GM12878 (cell line): ENCODE results near the gene POLR2L. TPM values are rescaled to one million over a fixed set of nuclear protein-coding genes. Genes with fewer than 3 reads are reported as not detected.
A peak's percentile ranks its signal among the peaks of the same experiment; 100 is the strongest.

Experiments used
- ATAC-seq: fragments of 200-7000 bp; cut with Tn5 transposase; 3 replicates; pipeline ENCODE4 v1.9.1; 2020; ENCODE audit warnings: mild to moderate bottlenecking, moderate library complexity
- BruUV-seq: library from RNA; stranded (reverse); fragments of 400-500 nt; replicated peaks from 2 replicates; lab custom pipeline; 2021; lab: Mats Ljungman, UMichigan
- CTCF ChIA-PET: fragments of 300-600 bp; sonication (Branson Sonifier 250); formaldehyde crosslinking; extraction: SDS; loops from one replicate; lab custom pipeline; 2021; ENCODE audit warnings: inconsistent platforms; lab: Yijun Ruan, JAX
- POLR2A ChIA-PET: fragments of 350-600 bp; formaldehyde crosslinking; extraction: SDS; loops from one replicate; lab custom pipeline; 2021; ENCODE audit warnings: inconsistent platforms; lab: Charles Lee
- RAD21 ChIA-PET: fragments of 300-600 bp; sonication (Branson Sonifier 250); formaldehyde crosslinking; loops from one replicate; lab custom pipeline; 2023; ENCODE audit warnings: antibody characterized with exemption; ENCODE audit not compliant: unreplicated experiment; lab: Charles Lee
- SMC1A ChIA-PET: fragments of 300-600 bp; sonication (Branson Sonifier 250); formaldehyde crosslinking; loops from one replicate; lab custom pipeline; 2023; ENCODE audit not compliant: unreplicated experiment, uncharacterized antibody; lab: Charles Lee
- DNase-seq: peaks from one replicate; pipeline ENCODE4 v3.0.0-alpha.2; 2011; ENCODE audit warnings: low read depth, low spot score
- FAIRE-seq: peaks from 3 replicates; lab custom pipeline; 2011; peaks lifted over from hg19 to GRCh38; lab: Jason Lieb, UNC
- H2AFZ ChIP-seq: 2 replicates; pipeline ENCODE4 v1.6.0; 2011; ENCODE audit warnings: low read depth, low read length, control low read depth; ENCODE audit not compliant: control insufficient read depth
- H3K27ac ChIP-seq: 2 replicates; pipeline ENCODE4 v1.5.1; 2011; ENCODE audit warnings: control low read depth; ENCODE audit not compliant: control insufficient read depth, insufficient read depth
- H3K27me3 ChIP-seq, 2 experiments: replicated peaks in 1 of 2; 2 replicates each; pipeline versions ENCODE4 v1.6.0 to v1.6.1; 2011; ENCODE audit warnings: low read length in 1 of 2; ENCODE audit not compliant: control insufficient read depth in 2 of 2, insufficient read depth in 2 of 2
- H3K36me3 ChIP-seq, 2 experiments: 2 replicates each; pipeline ENCODE4 v1.5.1; 2011; ENCODE audit warnings: low read length in 1 of 2; ENCODE audit not compliant: control insufficient read depth in 2 of 2, insufficient read depth in 2 of 2
- H3K4me1 ChIP-seq: 2 replicates; pipeline ENCODE4 v1.6.1; 2011; ENCODE audit warnings: mild to moderate bottlenecking, low read length, moderate library complexity, mixed read lengths; ENCODE audit not compliant: control insufficient read depth, insufficient read depth
- H3K4me2 ChIP-seq: 2 replicates; pipeline ENCODE4 v1.6.0; 2011; ENCODE audit warnings: control low read depth; ENCODE audit not compliant: control insufficient read depth, insufficient read depth
- H3K4me3 ChIP-seq: fragments of 200-600 bp; sonication (generic); 2 replicates; pipeline ENCODE4 v1.5.1; 2016
- H3K79me2 ChIP-seq: 2 replicates; pipeline ENCODE4 v1.6.0; 2011; ENCODE audit warnings: low read length; ENCODE audit not compliant: control insufficient read depth, insufficient read depth
- H3K9ac ChIP-seq: 2 replicates; pipeline ENCODE4 v1.8.0; 2011; ENCODE audit warnings: low read length, control low read depth, mixed read lengths; ENCODE audit not compliant: control insufficient read depth, insufficient read depth
- H3K9me3 ChIP-seq: replicated peaks from 3 replicates; pipeline ENCODE4 v1.5.1; 2011; ENCODE audit warnings: mild to moderate bottlenecking, low read length; ENCODE audit not compliant: control insufficient read depth, insufficient read depth
- H4K20me1 ChIP-seq: 2 replicates; pipeline ENCODE4 v1.6.0; 2011; ENCODE audit not compliant: control insufficient read depth, insufficient read depth
- EGR1 ChIP-seq, 2 experiments: IDR thresholded peaks; 1 replicate in 1 of 2; 2 replicates in 1 of 2; pipeline ENCODE4 v1.6.1; 2011 to 2012; ENCODE audit warnings: low read depth in 2 of 2, low read length in 2 of 2, borderline replicate concordance in 1 of 2, mild to moderate bottlenecking in 1 of 2, moderate library complexity in 1 of 2
- WGBS: methylation state at CpG from one replicate; pipeline ENCODE4 v1.1.6; 2016; ENCODE audit warnings: low lambda C conversion rate; ENCODE audit not compliant: insufficient replicate concordance, insufficient coverage; ENCODE audit errors: missing lambda C conversion rate; 5-methylcytosine and 5-hydroxymethylcytosine counted together
- in situ Hi-C: fragments of 300-500 bp; cut with MboI; formaldehyde crosslinking; loops from 9 replicates; pipeline ENCODE4 v1.14.3; 2018; ENCODE audit warnings: mixed read lengths
- intact Hi-C: fragments of 100-400 bp; cut with micrococcal nuclease; formaldehyde crosslinking; loops from one replicate; pipeline ENCODE4 v1.14.2; 2022; ENCODE audit not compliant: unreplicated experiment
- polyA plus RNA-seq, 11 experiments: library from polyadenylated mRNA; depleted of rRNA in 4 of 11; unstranded in 6 of 11; stranded (reverse) in 5 of 11; fragments of >200 nt; fragmentation: Nextera tagmentation in 4 of 11; fragmentation: Illumina TruSeq in 1 of 11; extraction: Ambion mirVana in 4 of 11; extraction: Trizol in 1 of 11; gene quantifications; 1 replicate in 1 of 11; 2 replicates in 10 of 11; pipeline versions ENCODE4 v1.2.1 to v1.2.3, GENCODE V29; 2011 to 2016; ENCODE audit warnings: inconsistent platforms in 2 of 11, missing spikeins in 2 of 11, low read depth in 1 of 11
- total RNA-seq, 4 experiments: library from RNA; depleted of rRNA in 3 of 4; stranded (reverse); fragments of >200 nt in 3 of 4; fragmentation: Illumina TruSeq in 1 of 4; extraction: Trizol in 1 of 4; gene quantifications; 2 replicates each; pipeline versions ENCODE4 v1.2.1 to v1.2.3, GENCODE V29; 2013 to 2021
- TF ChIP-seq, protein P1 (sequence below): fragments of 450-650 bp; IDR thresholded peaks from 2 replicates; pipeline ENCODE4 v1.6.1; 2017; ENCODE audit warnings: mild to moderate bottlenecking, low read depth, inconsistent platforms; ENCODE audit not compliant: poor library complexity, severe bottlenecking

POLR2L gene
- total and polyA plus RNA-seq, 10 of the 15 experiments (the other 5 are each of a cell fraction or from before 2014, with no cell fraction given) = 23.1 to 497 (median 125) TPM

GRCh38 chr11:849104-849824 lies 6.9 kb upstream of the POLR2L start:
- Histone ChIP-seq H3K4me3 (peak overlapping the region; percentile 27; the same call in 1 of the 2 replicates), H3K4me1 (peaks cover 4% of the 10 kb centered on the region), H2AFZ (no peak overlapping the region), H3K27me3 (no peaks in the 10 kb centered on the region; a peak in 1 of 4 replicates), H3K4me2 (peak overlapping the region; percentile 54), H3K79me2 (no peaks in the 10 kb centered on the region), H3K36me3 (no peaks in the 10 kb centered on the region), H3K9ac (no peak overlapping the region), H3K27ac (no peak overlapping the region), H3K9me3 (no peaks in the 10 kb centered on the region), H4K20me1 (no peaks in the 10 kb centered on the region)
- ChIA-PET RAD21 (interaction anchor here (0.8 to 1.1 kb wide), 2 partner anchors 201 to 202 kb away, joined by 3 read pairs; no protein-coding TSS in a partner anchor), POLR2A (no interaction called here), SMC1A (no interaction called here), CTCF (interaction anchor here (0.7 to 3.4 kb wide), 4 partner anchors 18 to 202 kb away, joined by 3 to 23 read pairs (median 3); no protein-coding TSS in a partner anchor)
- ATAC-seq (no peak), DNase-seq (no peak), FAIRE-seq (no peak)
- 0 out of 3 replicates have a peak, but pooled peaks of 1 of the 2 experiments have one; percentile 2 for TF ChIP-seq EGR1 (IDR thresholded peaks at IDR 0.05; ENCODE audit: borderline replicate concordance in 1 of 2, low read depth in 2 of 2, low read length in 2 of 2)
- TF ChIP-seq, protein P1, sequence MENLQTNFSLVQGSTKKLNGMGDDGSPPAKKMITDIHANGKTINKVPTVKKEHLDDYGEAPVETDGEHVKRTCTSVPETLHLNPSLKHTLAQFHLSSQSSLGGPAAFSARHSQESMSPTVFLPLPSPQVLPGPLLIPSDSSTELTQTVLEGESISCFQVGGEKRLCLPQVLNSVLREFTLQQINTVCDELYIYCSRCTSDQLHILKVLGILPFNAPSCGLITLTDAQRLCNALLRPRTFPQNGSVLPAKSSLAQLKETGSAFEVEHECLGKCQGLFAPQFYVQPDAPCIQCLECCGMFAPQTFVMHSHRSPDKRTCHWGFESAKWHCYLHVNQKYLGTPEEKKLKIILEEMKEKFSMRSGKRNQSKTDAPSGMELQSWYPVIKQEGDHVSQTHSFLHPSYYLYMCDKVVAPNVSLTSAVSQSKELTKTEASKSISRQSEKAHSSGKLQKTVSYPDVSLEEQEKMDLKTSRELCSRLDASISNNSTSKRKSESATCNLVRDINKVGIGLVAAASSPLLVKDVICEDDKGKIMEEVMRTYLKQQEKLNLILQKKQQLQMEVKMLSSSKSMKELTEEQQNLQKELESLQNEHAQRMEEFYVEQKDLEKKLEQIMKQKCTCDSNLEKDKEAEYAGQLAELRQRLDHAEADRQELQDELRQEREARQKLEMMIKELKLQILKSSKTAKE = no peak
- BruUV-seq = no TSS peak
- in situ Hi-C loops = loop anchor here (10.0 kb wide), 2 partner anchors 206 to 1006 kb away; partner anchors contain the start of gene LSP1
- 6% methylated on average over 30 of the region's 71 CpGs for WGBS
- intact Hi-C loops = no loop called here
